Effector memory CD8-positive, alpha-beta T cell (primary cell): Measurements from ENCODE around the gene HOXC9.

Experiments
- ATAC-seq: fragments of 150-1000 bp; cut with Tn5 transposase; replicated peaks from 2 replicates; pipeline ENCODE4 v1.10.0; 2021; ENCODE audit warnings: mild to moderate bottlenecking, moderate library complexity
- DNase-seq, 3 experiments: peaks; one replicate each; pipeline ENCODE4 v3.0.0; 2021
- H3K27ac Mint-ChIP-seq, 2 donors: one replicate each; pipeline ENCODE4 v1.8.0; 2022; ENCODE audit warnings: mild to moderate bottlenecking in 2 of 2, mixed read lengths in 2 of 2, moderate library complexity in 2 of 2
- H3K27me3 Mint-ChIP-seq, 2 donors: one replicate each; pipeline ENCODE4 v1.8.0; 2022; ENCODE audit warnings: mixed read lengths in 2 of 2
- H3K36me3 Mint-ChIP-seq: one replicate; pipeline ENCODE4 v1.8.0; 2022; ENCODE audit warnings: mild to moderate bottlenecking, moderate library complexity, mixed read lengths; ENCODE audit not compliant: insufficient read depth
- H3K4me1 Mint-ChIP-seq, 2 donors: one replicate each; pipeline ENCODE4 v1.8.0; 2022; ENCODE audit warnings: low read depth in 2 of 2, mixed read lengths in 2 of 2
- H3K4me3 Mint-ChIP-seq, 2 donors: one replicate each; pipeline ENCODE4 v1.8.0; 2022; ENCODE audit warnings: mild to moderate bottlenecking in 2 of 2, mixed read lengths in 2 of 2, moderate library complexity in 2 of 2
- H3K9me3 Mint-ChIP-seq, 2 donors: one replicate each; pipeline ENCODE4 v1.8.0; 2022; ENCODE audit warnings: mixed read lengths in 2 of 2

HOXC9 gene

GRCh38 chr12:54009171-54010052, 9.5 kb downstream of the HOXC9 start:
- peak overlapping the region; percentile 75 to 83 for H3K4me3 Mint-ChIP-seq
- H3K27me3 Mint-ChIP-seq = peaks cover 92 to 100% of the 10 kb centered on the region in 2 donors
- ATAC-seq = peak; percentile 47

GRCh38 chr12:54010053-54010971, 10.4 kb downstream of the HOXC9 start:
- H3K4me1 Mint-ChIP-seq = peaks cover 17 to 31% of the 10 kb centered on the region in 2 donors
- H3K9me3 Mint-ChIP-seq = no peaks in the 10 kb centered on the region
- ATAC-seq (no peak), DNase-seq (no peak)
- H3K27me3 Mint-ChIP-seq = peaks cover 92 to 100% of the 10 kb centered on the region in 2 donors
- no peak overlapping the region for H3K27ac Mint-ChIP-seq
- H3K36me3 Mint-ChIP-seq = peaks cover 36% of the 10 kb centered on the region
- H3K4me3 Mint-ChIP-seq = peak overlapping the region; percentile 75 to 83

More at GRCh38 chr12:54009171-54010052, 9.5 kb downstream of the HOXC9 start:
- DNase-seq = no peak
- Mint-ChIP-seq H3K9me3 (no peaks in the 10 kb centered on the region), H3K27ac (peak overlapping the region in 1 of 2 donors; percentile 85), H3K36me3 (peaks cover 36% of the 10 kb centered on the region), H3K4me1 (peaks cover 17 to 27% of the 10 kb centered on the region in 2 donors)

GRCh38 chr12:54010972-54011664, 11.2 kb downstream of the HOXC9 start:
- Mint-ChIP-seq H3K4me3 (peak overlapping the region in 1 of 2 donors; percentile 6), H3K27me3 (peaks cover 86 to 95% of the 10 kb centered on the region in 2 donors), H3K4me1 (peaks cover 15 to 29% of the 10 kb centered on the region in 2 donors), H3K9me3 (no peaks in the 10 kb centered on the region), H3K27ac (no peak overlapping the region), H3K36me3 (peaks cover 36% of the 10 kb centered on the region)
- ATAC-seq = no peak
- DNase-seq = no peak

GRCh38 chr12:54011665-54012532, 11.9 kb downstream of the HOXC9 start:
- no peak for DNase-seq
- Mint-ChIP-seq H3K27ac (no peak overlapping the region), H3K36me3 (peaks cover 36% of the 10 kb centered on the region), H3K4me1 (peaks cover 13 to 26% of the 10 kb centered on the region in 2 donors), H3K9me3 (no peaks in the 10 kb centered on the region), H3K4me3 (no peak overlapping the region), H3K27me3 (peaks cover 78 to 88% of the 10 kb centered on the region in 2 donors)
- ATAC-seq = no peak

GRCh38 chr12:54012631-54013409, 12.9 kb downstream of the HOXC9 start:
- no peak overlapping the region for H3K27ac Mint-ChIP-seq
- peaks cover 69 to 84% of the 10 kb centered on the region in 2 donors for H3K27me3 Mint-ChIP-seq
- H3K36me3 Mint-ChIP-seq = peaks cover 36% of the 10 kb centered on the region
- no peak overlapping the region for H3K4me3 Mint-ChIP-seq
- H3K9me3 Mint-ChIP-seq = no peaks in the 10 kb centered on the region
- no peak for ATAC-seq
- peaks cover 20 to 33% of the 10 kb centered on the region in 2 donors for H3K4me1 Mint-ChIP-seq
- DNase-seq = no peak

GRCh38 chr12:54014377-54015017, 14.5 kb downstream of the HOXC9 start:
- ATAC-seq (no peak), DNase-seq (no peak)
- Mint-ChIP-seq H3K4me3 (peak overlapping the region; percentile 34 to 44), H3K27ac (peak overlapping the region in 1 of 2 donors; percentile 75), H3K36me3 (peaks cover 31% of the 10 kb centered on the region), H3K9me3 (no peaks in the 10 kb centered on the region), H3K27me3 (peaks cover 53 to 71% of the 10 kb centered on the region in 2 donors), H3K4me1 (peaks cover 22 to 31% of the 10 kb centered on the region in 2 donors)

GRCh38 chr12:54015018-54015931, 15.3 kb downstream of the HOXC9 start:
- Mint-ChIP-seq H3K9me3 (no peaks in the 10 kb centered on the region), H3K4me1 (peaks cover 22 to 24% of the 10 kb centered on the region in 2 donors), H3K36me3 (peaks cover 25% of the 10 kb centered on the region), H3K27ac (no peak overlapping the region), H3K27me3 (peaks cover 45 to 63% of the 10 kb centered on the region in 2 donors), H3K4me3 (peak overlapping the region; percentile 34 to 44)
- DNase-seq (no peak), ATAC-seq (no peak)

GRCh38 chr12:54016051-54016450, 16.1 kb downstream of the HOXC9 start:
- Mint-ChIP-seq H3K27ac (no peak overlapping the region), H3K9me3 (no peaks in the 10 kb centered on the region), H3K4me3 (peak overlapping the region; percentile 17 to 88), H3K4me1 (peaks cover 20 to 23% of the 10 kb centered on the region in 2 donors), H3K27me3 (peaks cover 37 to 59% of the 10 kb centered on the region in 2 donors), H3K36me3 (peaks cover 22% of the 10 kb centered on the region)
- ATAC-seq (no peak), DNase-seq (no peak)

GRCh38 chr12:54016478-54016964, 16.6 kb downstream of the HOXC9 start:
- peak overlapping the region; percentile 17 to 88 for H3K4me3 Mint-ChIP-seq
- ATAC-seq (no peak), DNase-seq (no peak)
- peaks cover 22% of the 10 kb centered on the region for H3K36me3 Mint-ChIP-seq
- H3K9me3 Mint-ChIP-seq = no peaks in the 10 kb centered on the region
- peaks cover 36 to 59% of the 10 kb centered on the region in 2 donors for H3K27me3 Mint-ChIP-seq
- no peak overlapping the region for H3K27ac Mint-ChIP-seq
- H3K4me1 Mint-ChIP-seq = peaks cover 15 to 21% of the 10 kb centered on the region in 2 donors

GRCh38 chr12:54017027-54017788, 17.2 kb downstream of the HOXC9 start:
- Mint-ChIP-seq H3K27ac (peak overlapping the region; percentile 77 to 94), H3K36me3 (peaks cover 19% of the 10 kb centered on the region), H3K4me1 (peaks cover 13 to 23% of the 10 kb centered on the region in 2 donors), H3K27me3 (peaks cover 36 to 59% of the 10 kb centered on the region in 2 donors), H3K9me3 (no peaks in the 10 kb centered on the region), H3K4me3 (peak overlapping the region; percentile 87 to 88)
- ATAC-seq (peak; percentile 41), DNase-seq (no peak)
